B cell (primary cell): ENCODE data around the gene HPS4. TPM values are rescaled to one million over a fixed set of nuclear protein-coding genes. Genes with fewer than 3 reads are reported as not detected.

ENCODE experiments used
- ATAC-seq: fragments of 200-7000 bp; cut with Tn5 transposase; one replicate; pipeline ENCODE4 v1.10.0; 2021; ENCODE audit warnings: low read depth, mild to moderate bottlenecking, moderate number of reproducible peaks, moderate library complexity
- CTCF ChIA-PET: fragments of 350-600 bp; sonication (Branson Sonifier 250); formaldehyde crosslinking; loops from one replicate; lab custom pipeline; 2021; ENCODE audit warnings: antibody characterized with exemption, inconsistent platforms; lab: Charles Lee
- POLR2A ChIA-PET: fragments of 350-600 bp; sonication (Branson Sonifier 250); formaldehyde crosslinking; loops from one replicate; lab custom pipeline; 2021; ENCODE audit warnings: antibody characterized with exemption; lab: Charles Lee
- DNase-seq: peaks from one replicate; pipeline ENCODE4 v3.0.0; 2013
- H2AFZ ChIP-seq: 2 replicates; pipeline ENCODE4 v1.6.1; 2012; ENCODE audit warnings: mild to moderate bottlenecking, low read depth, low read length; ENCODE audit not compliant: insufficient read depth, poor library complexity, severe bottlenecking
- H3K27ac ChIP-seq, 2 donors: 1 replicate in 1 of 2; 2 replicates in 1 of 2; pipeline ENCODE4 v1.5.1; 2012 to 2013; ENCODE audit warnings: low read length in 2 of 2, mild to moderate bottlenecking in 2 of 2, moderate library complexity in 1 of 2
- H3K27me3 ChIP-seq, 4 experiments: fragments of 200-600 bp in 1 of 4; sonication (generic) in 1 of 4; replicated peaks in 1 of 4; 1 replicate in 2 of 4; 2 replicates in 2 of 4; pipeline versions ENCODE4 v1.6.1 to v1.7.0; 2013 to 2016; ENCODE audit warnings: low read length in 3 of 4, mild to moderate bottlenecking in 2 of 4, mixed read lengths in 1 of 4, moderate library complexity in 1 of 4; ENCODE audit not compliant: insufficient read depth in 4 of 4, control insufficient read depth in 3 of 4; ENCODE audit errors: control extremely low read depth in 1 of 4
- H3K36me3 ChIP-seq, 2 experiments: replicated peaks in 1 of 2; 1 replicate in 1 of 2; 2 replicates in 1 of 2; pipeline versions ENCODE4 v1.6.1 to v1.7.1; 2013; ENCODE audit warnings: low read length in 1 of 2; ENCODE audit not compliant: insufficient read depth in 2 of 2, control insufficient read depth in 1 of 2; ENCODE audit errors: control extremely low read depth in 1 of 2, extremely low read depth in 1 of 2
- H3K4me1 ChIP-seq, 2 donors: fragments of 200-600 bp in 1 of 2; sonication (generic) in 1 of 2; 1 replicate in 1 of 2; 2 replicates in 1 of 2; pipeline versions ENCODE4 v1.5.1 to v1.6.1; 2013 to 2017; ENCODE audit warnings: low read length in 2 of 2; ENCODE audit not compliant: control insufficient read depth in 2 of 2, insufficient read depth in 2 of 2
- H3K4me2 ChIP-seq: replicated peaks from 2 replicates; pipeline ENCODE3; 2012; ENCODE audit warnings: mild to moderate bottlenecking, low read depth, low read length; ENCODE audit not compliant: poor library complexity, severe bottlenecking
- H3K4me3 ChIP-seq, 5 experiments: fragments of 200-600 bp in 1 of 5; sonication (generic) in 1 of 5; 1 replicate in 3 of 5; 2 replicates in 2 of 5; pipeline versions ENCODE4 v1.5.1 to v1.7.0; 2011 to 2016; ENCODE audit warnings: low read length in 4 of 5, mild to moderate bottlenecking in 4 of 5, low read depth in 2 of 5, control low read depth in 1 of 5, moderate library complexity in 1 of 5; ENCODE audit not compliant: insufficient read depth in 1 of 5; ENCODE audit errors: control extremely low read depth in 1 of 5, extremely low read depth in 1 of 5
- H3K79me2 ChIP-seq: fragments of 200-600 bp; sonication (generic); one replicate; pipeline ENCODE4 v1.6.0; 2016; ENCODE audit warnings: low read length; ENCODE audit not compliant: control insufficient read depth, insufficient read depth
- H3K9ac ChIP-seq: fragments of 200-600 bp; sonication (generic); 2 replicates; pipeline ENCODE4 v1.6.1; 2017; ENCODE audit warnings: mild to moderate bottlenecking, low read length, moderate library complexity
- H3K9me3 ChIP-seq, 3 donors: one replicate each; pipeline versions ENCODE4 v1.6.1 to v1.7.1; 2013; ENCODE audit warnings: low read length in 2 of 3; ENCODE audit not compliant: control insufficient read depth in 2 of 3, insufficient read depth in 1 of 3; ENCODE audit errors: control extremely low read depth in 1 of 3
- H4K20me1 ChIP-seq: 2 replicates; pipeline ENCODE4 v1.6.0; 2012; ENCODE audit warnings: mild to moderate bottlenecking, low read length; ENCODE audit not compliant: insufficient read depth, control insufficient read depth, poor library complexity, severe bottlenecking
- H3K27ac Mint-ChIP-seq: one replicate; pipeline ENCODE4 v1.8.0; 2021; ENCODE audit warnings: mixed read lengths
- H3K27me3 Mint-ChIP-seq: one replicate; pipeline ENCODE4 v1.8.0; 2021; ENCODE audit warnings: mixed read lengths
- H3K4me1 Mint-ChIP-seq: one replicate; pipeline ENCODE4 v1.8.0; 2021; ENCODE audit warnings: mixed read lengths
- H3K4me3 Mint-ChIP-seq: one replicate; pipeline ENCODE4 v1.8.0; 2021; ENCODE audit warnings: mixed read lengths
- H3K9me3 Mint-ChIP-seq: one replicate; pipeline ENCODE4 v1.8.0; 2022; ENCODE audit warnings: mixed read lengths; ENCODE audit not compliant: insufficient read depth
- CTCF ChIP-seq: fragments of 200-600 bp; IDR thresholded peaks from one replicate; pipeline ENCODE4 v1.8.0; 2022; ENCODE audit warnings: antibody characterized with exemption, mild to moderate bottlenecking
- EZH2 ChIP-seq: IDR thresholded peaks from 2 replicates; pipeline ENCODE4 v1.6.1; 2012; ENCODE audit warnings: borderline replicate concordance, low read depth, mild to moderate bottlenecking, moderate library complexity, low read length; ENCODE audit not compliant: insufficient read depth, poor library complexity, severe bottlenecking
- WGBS: methylation state at CpG from one replicate; pipeline ENCODE4 v1.1.5; 2013; ENCODE audit warnings: missing lambda C conversion rate; ENCODE audit not compliant: insufficient coverage; 5-methylcytosine and 5-hydroxymethylcytosine counted together
- intact Hi-C: fragments of 100-400 bp; cut with micrococcal nuclease; formaldehyde crosslinking; loops from one replicate; pipeline ENCODE4 v1.10.0; 2022
- polyA plus RNA-seq: library from polyadenylated mRNA; depleted of rRNA; stranded (reverse); fragments of >200 nt; gene quantifications from 2 replicates; pipeline ENCODE4 v1.2.3, GENCODE V29; 2012
- total RNA-seq, 2 donors: library from RNA; stranded (reverse); fragments of 120-200 nt in 1 of 2; gene quantifications; 1 replicate in 1 of 2; 2 replicates in 1 of 2; pipeline versions ENCODE4 v1.2.3 to v1.2.4, GENCODE V29; 2013 to 2022

HPS4 gene
- total and polyA plus RNA-seq, 2 donors (not counting 1 experiment from before 2014, with no cell fraction given), result 34.8 to 61.8 TPM

- no peaks in the 10 kb centered on the region for H3K9me3 ChIP-seq
- ATAC-seq (no peak), DNase-seq (peak; percentile 61)
- intact Hi-C loops, result loop anchor here (1.0 to 5.0 kb wide), 3 partner anchors 20 to 101 kb away; no protein-coding TSS in a partner anchor
- no peak overlapping the region for H3K9ac ChIP-seq
- H3K4me3 ChIP-seq, result no peak overlapping the region
- Mint-ChIP-seq H3K4me1 (no peaks in the 10 kb centered on the region), H3K9me3 (no peaks in the 10 kb centered on the region), H3K27ac (no peak overlapping the region), H3K4me3 (no peak overlapping the region), H3K27me3 (no peaks in the 10 kb centered on the region)
- TF ChIP-seq EZH2 (no peak), CTCF (peak; percentile 81)
- 0% methylated on average over 1 of the region's 3 CpGs for WGBS
- H4K20me1 ChIP-seq, result peaks cover 16% of the 10 kb centered on the region
- ChIA-PET CTCF (interaction anchor here (0.6 to 9.7 kb wide), 30 partner anchors 9 to 240 kb away, joined by 3 to 179 read pairs (median 4); partner anchors contain the start of genes HPS4 and SRRD), POLR2A (interaction anchor here (1.4 kb wide), 1 partner anchor 22 kb away, joined by 7 read pairs; the partner anchor contains the start of genes HPS4 and SRRD)
- peaks cover 0 to 74% of the 10 kb centered on the region in 2 experiments for H3K36me3 ChIP-seq
- no peak overlapping the region for H3K4me2 ChIP-seq
- peaks cover 16% of the 10 kb centered on the region for H3K79me2 ChIP-seq
- no peak overlapping the region for H2AFZ ChIP-seq
- no peaks in the 10 kb centered on the region for H3K27me3 ChIP-seq
- no peak overlapping the region for H3K27ac ChIP-seq
- no peaks in the 10 kb centered on the region for H3K4me1 ChIP-seq
Observed at GRCh38 chr22:26461188-26461810, 22.3 kb downstream of the HPS4 start.

GRCh38 chr22:26460202-26460601 is 23.4 kb downstream of the HPS4 start:
- H3K4me3 ChIP-seq, result no peak overlapping the region
- Mint-ChIP-seq H3K4me1 (no peaks in the 10 kb centered on the region), H3K27ac (no peak overlapping the region), H3K27me3 (no peaks in the 10 kb centered on the region), H3K9me3 (no peaks in the 10 kb centered on the region), H3K4me3 (no peak overlapping the region)
- H3K9ac ChIP-seq, result no peak overlapping the region
- ATAC-seq (no peak), DNase-seq (no peak)
- no peak overlapping the region for H2AFZ ChIP-seq
- H3K79me2 ChIP-seq, result peaks cover 22% of the 10 kb centered on the region
- H3K27ac ChIP-seq, result no peak overlapping the region
- CTCF ChIA-PET, result interaction anchor here (0.6 to 9.7 kb wide), 24 partner anchors 8 to 184 kb away, joined by 3 to 179 read pairs (median 4); no protein-coding TSS in a partner anchor
- WGBS, result 93% methylated on average over 4 of the region's 6 CpGs
- no peaks in the 10 kb centered on the region for H3K4me1 ChIP-seq
- H3K36me3 ChIP-seq, result peaks cover 2 to 69% of the 10 kb centered on the region in 2 experiments
- no peaks in the 10 kb centered on the region for H3K27me3 ChIP-seq
- H3K4me2 ChIP-seq, result no peak overlapping the region
- H4K20me1 ChIP-seq, result peaks cover 16% of the 10 kb centered on the region
- TF ChIP-seq EZH2, result no peak
- TF ChIP-seq CTCF, result no peak
- intact Hi-C loops, result loop anchor here (2.0 to 5.0 kb wide), 2 partner anchors 21 to 83 kb away; no protein-coding TSS in a partner anchor
- H3K9me3 ChIP-seq, result no peaks in the 10 kb centered on the region
- POLR2A ChIA-PET, result no interaction called here
